GM23248 (cell line): ENCODE data around the gene ZBTB46. TPM values are rescaled to one million over a fixed set of nuclear protein-coding genes. Genes with fewer than 3 reads are reported as not detected.

ENCODE experiments used
- DNase-seq: peaks from one replicate; pipeline ENCODE4 v3.0.0-alpha.2; 2015
- H2AFZ ChIP-seq: fragments of 200-600 bp; sonication (generic); 2 replicates; pipeline ENCODE4 v1.6.1; 2016; ENCODE audit warnings: antibody characterized with exemption
- H3F3A ChIP-seq: fragments of 200-600 bp; sonication (generic); 2 replicates; pipeline ENCODE4 v1.6.1; 2016; ENCODE audit warnings: mild to moderate bottlenecking, antibody characterized with exemption, mixed run types; ENCODE audit not compliant: insufficient read depth
- H3K27ac ChIP-seq: fragments of 200-600 bp; sonication (generic); 2 replicates; pipeline ENCODE4 v1.5.1; 2016; ENCODE audit warnings: mild to moderate bottlenecking
- H3K27me3 ChIP-seq: fragments of 200-600 bp; sonication (generic); replicated peaks from 2 replicates; pipeline ENCODE4 v1.6.1; 2016; ENCODE audit warnings: mild to moderate bottlenecking; ENCODE audit not compliant: insufficient read depth
- H3K36me3 ChIP-seq: fragments of 200-600 bp; sonication (generic); 2 replicates; pipeline ENCODE4 v1.6.1; 2016; ENCODE audit warnings: low read depth, mild to moderate bottlenecking
- H3K4me1 ChIP-seq: fragments of 200-600 bp; sonication (generic); 2 replicates; pipeline ENCODE4 v1.6.1; 2016; ENCODE audit warnings: mild to moderate bottlenecking; ENCODE audit not compliant: insufficient read depth
- H3K4me2 ChIP-seq: fragments of 200-600 bp; sonication (generic); one replicate; pipeline ENCODE4 v1.6.1; 2016; ENCODE audit warnings: mild to moderate bottlenecking; ENCODE audit not compliant: unreplicated experiment
- H3K4me3 ChIP-seq: fragments of 200-600 bp; sonication (generic); 2 replicates; pipeline ENCODE4 v1.5.1; 2016; ENCODE audit warnings: mild to moderate bottlenecking
- H3K79me2 ChIP-seq: fragments of 200-600 bp; sonication (generic); 2 replicates; pipeline ENCODE4 v1.6.1; 2016; ENCODE audit warnings: mild to moderate bottlenecking; ENCODE audit not compliant: insufficient read depth
- H3K9ac ChIP-seq: fragments of 200-600 bp; sonication (generic); 2 replicates; pipeline ENCODE4 v1.6.1; 2016; ENCODE audit warnings: mild to moderate bottlenecking
- H3K9me2 ChIP-seq: fragments of 200-600 bp; sonication (generic); 2 replicates; pipeline ENCODE4 v1.6.1; 2016; ENCODE audit warnings: mixed run types, mild to moderate bottlenecking, moderate library complexity; ENCODE audit not compliant: insufficient read depth
- H3K9me3 ChIP-seq: fragments of 200-600 bp; sonication (generic); one replicate; pipeline ENCODE4 v1.6.1; 2017; ENCODE audit warnings: low read depth
- H4K20me1 ChIP-seq: fragments of 200-600 bp; sonication (generic); 2 replicates; pipeline ENCODE4 v1.6.0; 2016; ENCODE audit not compliant: insufficient read depth
- EZH2 ChIP-seq: fragments of 200-600 bp; sonication (generic); IDR thresholded peaks from 2 replicates; pipeline ENCODE4 v1.6.1; 2018; ENCODE audit warnings: antibody characterized with exemption, mild to moderate bottlenecking; ENCODE audit not compliant: insufficient read depth, poor library complexity, severe bottlenecking
- EZH2phosphoT487 ChIP-seq: fragments of 200-600 bp; sonication (generic); IDR thresholded peaks from 2 replicates; pipeline ENCODE4 v1.6.1; 2018; ENCODE audit warnings: antibody characterized with exemption, moderate library complexity, mild to moderate bottlenecking, low read depth; ENCODE audit not compliant: insufficient read depth
- WGBS, 2 experiments: methylation state at CpG; one replicate each; pipeline ENCODE4 v1.1.6; 2015 to 2017; ENCODE audit warnings: low lambda C conversion rate in 2 of 2, low coverage in 1 of 2; ENCODE audit errors: missing lambda C conversion rate in 2 of 2; 5-methylcytosine and 5-hydroxymethylcytosine counted together
- in situ Hi-C: fragments of 300-500 bp; cut with MboI; formaldehyde crosslinking; loops from 2 replicates; pipeline ENCODE4 v1.15.0; 2020
- polyA plus RNA-seq: library from polyadenylated mRNA; unstranded; fragments of >200 nt; fragmentation: Nextera tagmentation; extraction: Ambion mirVana; gene quantifications from 2 replicates; pipeline ENCODE4 v1.2.1, GENCODE V29; 2016
- total RNA-seq: library from RNA; depleted of rRNA; stranded (reverse); fragments of >200 nt; shearing (Covaris generic); gene quantifications from 2 replicates; pipeline ENCODE4 v1.2.3, GENCODE V29; 2014

Gene ZBTB46
- total and polyA plus RNA-seq, 2 experiments from 2014 or later, result 0.33 to 1.9 TPM

GRCh38 chr20:63707558-63708300 lies 123.3 kb downstream of the ZBTB46 start, which contains the start of the genes ARFRP1 and ZGPAT:
Gene ARFRP1, minus strand, starts transcription at chr20:63707976. Its CDS starts 885 bp downstream, at chr20:63707091.
Gene ZGPAT, plus strand, starts transcription at chr20:63708039. Its CDS starts 542 bp downstream, at chr20:63708581.
- Histone ChIP-seq H3K27ac (peak within 1 kb of the TSS; percentile 65), H3K36me3 (peaks cover 26% of the 10 kb centered on the region), H3K9ac (peak within 1 kb of the TSS; percentile 86)

GRCh38 chr20:63706852-63707557 lies 124.1 kb downstream of the ZBTB46 start:
- Histone ChIP-seq H3K9ac (peak overlapping the region; percentile 86), H3K9me3 (no peaks in the 10 kb centered on the region), H3F3A (no peaks in the 10 kb centered on the region), H4K20me1 (no peaks in the 10 kb centered on the region), H3K4me3 (peak overlapping the region; percentile 80), H2AFZ (peak overlapping the region; percentile 35; the same call in 1 of the 2 replicates), H3K9me2 (no peaks in the 10 kb centered on the region), H3K4me2 (peak overlapping the region; percentile 87), H3K4me1 (peaks cover 17% of the 10 kb centered on the region; the same call in 1 of the 2 replicates), H3K27ac (peak overlapping the region; percentile 65), H3K27me3 (no peaks in the 10 kb centered on the region), H3K79me2 (peaks cover 79% of the 10 kb centered on the region), H3K36me3 (peaks cover 19% of the 10 kb centered on the region)
- WGBS, 2 experiments, result 5 to 10% methylated on average over 33 to 55 of the region's 56 CpGs
- peak; percentile 80 for DNase-seq
- TF ChIP-seq EZH2phosphoT487, result no peak
- in situ Hi-C loops, result no loop called here

More at GRCh38 chr20:63707558-63708300, 123.3 kb downstream of the ZBTB46 start, which contains the start of the genes ARFRP1 and ZGPAT:
- in situ Hi-C loops, result no loop called here
- Histone ChIP-seq H3K4me1 (peaks cover 17% of the 10 kb centered on the region; the same call in 1 of the 2 replicates), H3K27me3 (no peaks in the 10 kb centered on the region), H3K9me2 (no peaks in the 10 kb centered on the region), H3K79me2 (peaks cover 86% of the 10 kb centered on the region), H3K4me3 (peak within 1 kb of the TSS; percentile 80), H3K9me3 (no peaks in the 10 kb centered on the region), H2AFZ (peak within 1 kb of the TSS; percentile 35; the same call in 1 of the 2 replicates), H4K20me1 (no peaks in the 10 kb centered on the region), H3F3A (no peaks in the 10 kb centered on the region), H3K4me2 (peak within 1 kb of the TSS; percentile 87)
- TF ChIP-seq EZH2 (no peak), EZH2phosphoT487 (no peak)
- 0 to 1% methylated on average over 63 to 74 of the region's 98 CpGs for WGBS, 2 experiments
- DNase-seq, result peak; percentile 94

GRCh38 chr20:63706027-63706695 lies 124.9 kb downstream of the ZBTB46 start:
- Histone ChIP-seq H4K20me1 (no peaks in the 10 kb centered on the region), H3F3A (no peaks in the 10 kb centered on the region), H3K9me2 (no peaks in the 10 kb centered on the region), H3K79me2 (peaks cover 71% of the 10 kb centered on the region), H3K4me3 (peak overlapping the region; percentile 80), H3K9ac (peak overlapping the region; percentile 86), H3K9me3 (no peaks in the 10 kb centered on the region), H3K4me1 (peaks cover 17% of the 10 kb centered on the region; the same call in 1 of the 2 replicates), H3K27me3 (no peaks in the 10 kb centered on the region), H3K4me2 (peak overlapping the region; percentile 87), H3K36me3 (peaks cover 11% of the 10 kb centered on the region; the same call in 1 of the 2 replicates), H2AFZ (no peak overlapping the region), H3K27ac (peak overlapping the region; percentile 65)
- WGBS, 2 experiments, result 66 to 68% methylated on average over 12 of the region's 12 CpGs
- DNase-seq, result no peak
- TF ChIP-seq EZH2phosphoT487, result no peak
- no peak for TF ChIP-seq EZH2
- in situ Hi-C loops, result no loop called here
